SK-N-SH (cell line): ENCODE measurements around the gene ZSWIM7. TPM values are rescaled to one million over a fixed set of nuclear protein-coding genes. Genes with fewer than 3 reads are reported as not detected.

Experiments
- CTCF ChIA-PET: fragments of 300-600, 350-600 bp; formaldehyde crosslinking; extraction: SDS; loops from one replicate; lab custom pipeline; 2021; lab: Yijun Ruan, JAX
- POLR2A ChIA-PET: fragments of 350-600 bp; sonication (Branson Sonifier 250); formaldehyde crosslinking; extraction: SDS; loops from one replicate; lab custom pipeline; 2020; ENCODE audit warnings: antibody characterized with exemption, inconsistent platforms; lab: Yijun Ruan, JAX
- DNase-seq: peaks from one replicate; pipeline ENCODE4 v3.0.0; 2012
- H2AFZ ChIP-seq: fragments of 200-600 bp; sonication (generic); 2 replicates; pipeline ENCODE4 v1.8.1; 2016; ENCODE audit warnings: antibody characterized with exemption, mild to moderate bottlenecking, low read depth
- H3F3A ChIP-seq: fragments of 200-600 bp; sonication (generic); replicated peaks from 2 replicates; pipeline ENCODE3; 2016; ENCODE audit warnings: antibody characterized with exemption, mild to moderate bottlenecking; ENCODE audit not compliant: insufficient read depth
- H3K27ac ChIP-seq, 2 experiments: fragments of 200-500 bp in 1 of 2; fragments of 200-600 bp in 1 of 2; sonication (Bioruptor generic) in 1 of 2; sonication (generic), shearing (Covaris generic) in 1 of 2; 2 replicates each; pipeline versions ENCODE4 v1.5.1 to v1.6.1; 2014 to 2016; ENCODE audit warnings: low read depth in 2 of 2, inconsistent platforms in 1 of 2, low read length in 1 of 2, mild to moderate bottlenecking in 1 of 2, mixed read lengths in 1 of 2
- H3K27me3 ChIP-seq: fragments of 200-600 bp; sonication (generic), shearing (Covaris generic); 2 replicates; pipeline ENCODE4 v1.6.1; 2016; ENCODE audit warnings: mixed run types; ENCODE audit not compliant: insufficient read depth
- H3K36me3 ChIP-seq, 2 experiments: fragments of 200-500 bp in 1 of 2; fragments of 200-600 bp in 1 of 2; sonication (Bioruptor generic) in 1 of 2; sonication (generic) in 1 of 2; replicated peaks in 1 of 2; 2 replicates each; pipeline versions ENCODE3 to v1.5.1; 2014 to 2016; ENCODE audit warnings: low read length in 1 of 2, mild to moderate bottlenecking in 1 of 2; ENCODE audit not compliant: insufficient read depth in 2 of 2, control insufficient read depth in 1 of 2
- H3K4me1 ChIP-seq, 2 experiments: fragments of 200-500 bp in 1 of 2; fragments of 200-600 bp in 1 of 2; sonication (Bioruptor generic) in 1 of 2; sonication (generic), shearing (Covaris generic) in 1 of 2; 2 replicates each; pipeline versions ENCODE4 v1.5.1 to v1.6.1; 2014 to 2016; ENCODE audit warnings: low read depth in 1 of 2, low read length in 1 of 2, mixed run types in 1 of 2; ENCODE audit not compliant: insufficient read depth in 2 of 2, control insufficient read depth in 1 of 2
- H3K4me2 ChIP-seq: fragments of 200-600 bp; sonication (generic), shearing (Covaris generic); 2 replicates; pipeline ENCODE4 v1.6.1; 2017; ENCODE audit warnings: mixed run types
- H3K4me3 ChIP-seq, 2 experiments: fragments of 200-500 bp in 1 of 2; fragments of 200-600 bp in 1 of 2; sonication (Bioruptor generic) in 1 of 2; sonication (generic), shearing (Covaris generic) in 1 of 2; 2 replicates each; pipeline versions ENCODE4 v1.5.1 to v1.8.1; 2014 to 2016; ENCODE audit warnings: low read depth in 2 of 2, inconsistent platforms in 1 of 2, low read length in 1 of 2, mild to moderate bottlenecking in 1 of 2, mixed read lengths in 1 of 2, moderate library complexity in 1 of 2
- H3K79me2 ChIP-seq: fragments of 200-600 bp; sonication (generic); 2 replicates; pipeline ENCODE4 v1.8.1; 2017; ENCODE audit warnings: mild to moderate bottlenecking; ENCODE audit not compliant: insufficient read depth
- H3K9ac ChIP-seq: fragments of 200-600 bp; sonication (generic); 2 replicates; pipeline ENCODE4 v1.6.1; 2017; ENCODE audit warnings: mixed run types
- H3K9me2 ChIP-seq: fragments of 200-600 bp; sonication (generic); 2 replicates; pipeline ENCODE4 v1.6.1; 2017; ENCODE audit warnings: mixed run types
- H3K9me3 ChIP-seq: fragments of 200-600 bp; sonication (generic); 2 replicates; pipeline ENCODE4 v1.6.1; 2017; ENCODE audit warnings: mixed run types, mild to moderate bottlenecking, moderate library complexity
- H4K20me1 ChIP-seq: fragments of 200-600 bp; sonication (generic); 2 replicates; pipeline ENCODE4 v1.6.1; 2017; ENCODE audit warnings: mild to moderate bottlenecking, mixed run types; ENCODE audit not compliant: insufficient read depth
- CTCF ChIP-seq: fragments of 200-600 bp; sonication (generic); IDR thresholded peaks from 2 replicates; pipeline ENCODE4 v1.6.1; 2017; ENCODE audit warnings: antibody characterized with exemption, mild to moderate bottlenecking, moderate library complexity
- FOXM1 ChIP-seq: IDR thresholded peaks from 2 replicates; pipeline ENCODE4 v1.4.0; 2012; ENCODE audit warnings: low read depth, mild to moderate bottlenecking
- GATA2 ChIP-seq: sonication (generic); formaldehyde crosslinking; IDR thresholded peaks from 2 replicates; pipeline ENCODE4 v1.5.0; 2020; ENCODE audit warnings: mild to moderate bottlenecking, missing genetic modification reagents
- IRF3 ChIP-seq: fragments of 150-350 bp; IDR thresholded peaks from 2 replicates; pipeline ENCODE4 v1.6.1; 2016; ENCODE audit warnings: mild to moderate bottlenecking, low read depth, low read length
- JUND ChIP-seq: IDR thresholded peaks from 2 replicates; pipeline ENCODE4 v1.4.0; 2012
- MAX ChIP-seq: IDR thresholded peaks from 2 replicates; pipeline ENCODE4 v1.4.0; 2012; ENCODE audit warnings: low read depth
- MEF2A ChIP-seq: IDR thresholded peaks from 2 replicates; pipeline ENCODE4 v1.4.0; 2012; ENCODE audit warnings: low read depth, borderline replicate concordance
- MXI1 ChIP-seq: IDR thresholded peaks from 2 replicates; pipeline ENCODE4 v1.6.1; 2012; ENCODE audit warnings: mild to moderate bottlenecking, low read depth, low read length, improper control_type of control experiment
- NFIC ChIP-seq: IDR thresholded peaks from 2 replicates; pipeline ENCODE4 v1.4.0; 2012; ENCODE audit warnings: borderline replicate concordance
- PBX3 ChIP-seq: IDR thresholded peaks from 2 replicates; pipeline ENCODE4; 2012
- RAD21 ChIP-seq: IDR thresholded peaks from 2 replicates; pipeline ENCODE4 v1.6.1; 2012; ENCODE audit warnings: mild to moderate bottlenecking, low read length
- RCOR1 ChIP-seq: fragments of 150-350 bp; IDR thresholded peaks from 2 replicates; pipeline ENCODE4 v1.6.1; 2017; ENCODE audit warnings: antibody characterized with exemption, low read length
- RFX5 ChIP-seq: IDR thresholded peaks from 2 replicates; pipeline ENCODE4 v1.6.1; 2012; ENCODE audit warnings: mild to moderate bottlenecking, improper control_type of control experiment, low read length
- RXRA ChIP-seq: IDR thresholded peaks from 2 replicates; pipeline ENCODE4 v1.4.0; 2012; ENCODE audit warnings: low read depth, mild to moderate bottlenecking, borderline replicate concordance
- SMC3 ChIP-seq: IDR thresholded peaks from 2 replicates; pipeline ENCODE4 v1.6.1; 2012; ENCODE audit warnings: low read depth, low read length, improper control_type of control experiment
- TAF1 ChIP-seq: IDR thresholded peaks from 2 replicates; pipeline ENCODE4 v1.6.1; 2012; ENCODE audit warnings: low read depth, mild to moderate bottlenecking, low read length, moderate library complexity, borderline replicate concordance
- TCF12 ChIP-seq: IDR thresholded peaks from 2 replicates; pipeline ENCODE4 v1.4.0; 2012
- TEAD4 ChIP-seq: IDR thresholded peaks from 2 replicates; pipeline ENCODE4 v1.4.0; 2012; ENCODE audit warnings: mild to moderate bottlenecking, borderline replicate concordance; ENCODE audit not compliant: insufficient read depth
- WGBS: methylation state at CpG from one replicate; pipeline ENCODE4 v1.1.6; 2017; ENCODE audit warnings: low lambda C conversion rate; 5-methylcytosine and 5-hydroxymethylcytosine counted together
- polyA plus RNA-seq, 3 experiments: library from polyadenylated mRNA; depleted of rRNA; stranded (reverse); fragments of >200 nt; gene quantifications; 2 replicates each; pipeline ENCODE4 v1.2.3, GENCODE V29; 2012

The ZSWIM7 gene
- polyA plus RNA-seq, 1 of the 3 experiments (the other 2 are of a cell fraction) = 63.3 TPM

GRCh38 chr17:15943971-15944758 lies 55.3 kb downstream of the ZSWIM7 start:
- H3K4me1 ChIP-seq = peaks cover 0 to 7% of the 10 kb centered on the region in 2 experiments; a peak in 1 of 4 replicates
- H3K27me3 ChIP-seq = no peaks in the 10 kb centered on the region
- DNase-seq = no peak
- no peak for TF ChIP-seq SMC3
- TF ChIP-seq TEAD4 = no peak
- TF ChIP-seq FOXM1 = no peak
- TF ChIP-seq TCF12 = no peak
- no peak for TF ChIP-seq IRF3
- no peak for TF ChIP-seq MAX
- no peak for TF ChIP-seq TAF1
- TF ChIP-seq MXI1 = no peak
- TF ChIP-seq RAD21 = no peak
- no peak for TF ChIP-seq PBX3
- no peak for TF ChIP-seq GATA2 (CRISPR knock-in tag)
- TF ChIP-seq CTCF = no peak
- no peak for TF ChIP-seq RXRA
- TF ChIP-seq RCOR1 = no peak
- no peak for TF ChIP-seq NFIC
- TF ChIP-seq MEF2A = no peak
- no peak for TF ChIP-seq JUND
- no peak for TF ChIP-seq RFX5
- no peaks in the 10 kb centered on the region for H4K20me1 ChIP-seq
- H3K9me3 ChIP-seq = no peaks in the 10 kb centered on the region
- H3K4me2 ChIP-seq = peak overlapping the region; percentile 95
- H3K9ac ChIP-seq = peak overlapping the region; percentile 73
- ChIA-PET CTCF (interaction anchor here (0.7 to 4.0 kb wide), 18 partner anchors 9 to 636 kb away, joined by 3 to 42 read pairs (median 4); partner anchors contain the start of genes TTC19 and ZSWIM7), POLR2A (no interaction called here)
- H3K9me2 ChIP-seq = no peaks in the 10 kb centered on the region
- peak overlapping the region; percentile 91; the same call in 1 of the 2 replicates for H2AFZ ChIP-seq
- peak overlapping the region; percentile 57 to 71 for H3K4me3 ChIP-seq
- no peaks in the 10 kb centered on the region for H3F3A ChIP-seq
- 70% methylated on average over 22 of the region's 40 CpGs for WGBS
- H3K36me3 ChIP-seq = no peaks in the 10 kb centered on the region
- no peak overlapping the region for H3K27ac ChIP-seq
- H3K79me2 ChIP-seq = no peaks in the 10 kb centered on the region
